CD4-positive, alpha-beta T cell (primary cell): Measurements from ENCODE around the gene TPBGL. TPM values are rescaled to one million over a fixed set of nuclear protein-coding genes. Genes with fewer than 3 reads are reported as not detected.

Source experiments
- ATAC-seq: fragments of 200-7000 bp; cut with Tn5 transposase; one replicate; pipeline ENCODE4 v1.10.0; 2022; ENCODE audit warnings: mild to moderate bottlenecking; ENCODE audit not compliant: poor library complexity
- CTCF ChIA-PET: fragments of 350-600 bp; sonication (Branson Sonifier 250); formaldehyde crosslinking; loops from one replicate; lab custom pipeline; 2021; ENCODE audit warnings: antibody characterized with exemption, inconsistent platforms; lab: Charles Lee
- POLR2A ChIA-PET: fragments of 350-600 bp; sonication (Branson Sonifier 250); formaldehyde crosslinking; loops from one replicate; lab custom pipeline; 2021; ENCODE audit warnings: antibody characterized with exemption, inconsistent platforms; lab: Charles Lee
- DNase-seq, 14 experiments: peaks; one replicate each; pipeline ENCODE4 v3.0.0-alpha.2; 2013 to 2020; ENCODE audit warnings: mixed read lengths in 2 of 14
- H3K27ac ChIP-seq, 2 donors: one replicate each; pipeline versions ENCODE4 v1.5.1 to v1.7.0; 2013; ENCODE audit warnings: low read length in 2 of 2, low read depth in 1 of 2, mild to moderate bottlenecking in 1 of 2
- H3K27me3 ChIP-seq, 2 experiments: 1 replicate in 1 of 2; 2 replicates in 1 of 2; pipeline versions ENCODE4 v1.6.1 to v1.7.0; 2013; ENCODE audit warnings: low read length in 2 of 2, control low read depth in 1 of 2, mild to moderate bottlenecking in 1 of 2, moderate library complexity in 1 of 2; ENCODE audit not compliant: insufficient read depth in 2 of 2, control insufficient read depth in 1 of 2
- H3K36me3 ChIP-seq: one replicate; pipeline ENCODE4 v1.6.1; 2013; ENCODE audit warnings: low read length, control low read depth; ENCODE audit not compliant: insufficient read depth
- H3K4me1 ChIP-seq: one replicate; pipeline ENCODE4 v1.6.1; 2013; ENCODE audit warnings: low read length, control low read depth; ENCODE audit not compliant: insufficient read depth
- H3K4me3 ChIP-seq: one replicate; pipeline ENCODE4 v1.5.1; 2013; ENCODE audit warnings: mild to moderate bottlenecking, low read length, moderate library complexity
- H3K9me3 ChIP-seq, 2 experiments: 1 replicate in 1 of 2; 2 replicates in 1 of 2; pipeline versions ENCODE4 v1.6.1 to v1.7.0; 2013; ENCODE audit warnings: low read length in 2 of 2, mild to moderate bottlenecking in 2 of 2, control low read depth in 1 of 2, moderate library complexity in 1 of 2; ENCODE audit not compliant: control insufficient read depth in 1 of 2, insufficient read depth in 1 of 2
- H3K27ac Mint-ChIP-seq: one replicate; pipeline ENCODE4 v1.8.0; 2020; ENCODE audit warnings: mixed read lengths
- H3K27me3 Mint-ChIP-seq: one replicate; pipeline ENCODE4 v1.8.0; 2021; ENCODE audit warnings: mixed read lengths
- H3K36me3 Mint-ChIP-seq: one replicate; pipeline ENCODE4 v1.8.0; 2021; ENCODE audit warnings: low read depth, mixed read lengths
- H3K4me1 Mint-ChIP-seq: one replicate; pipeline ENCODE4 v1.8.0; 2021; ENCODE audit warnings: low read depth, mixed read lengths
- H3K4me3 Mint-ChIP-seq: one replicate; pipeline ENCODE4 v1.8.0; 2020; ENCODE audit warnings: mild to moderate bottlenecking, mixed read lengths
- H3K9me3 Mint-ChIP-seq: one replicate; pipeline ENCODE4 v1.8.0; 2020; ENCODE audit warnings: mixed read lengths
- CTCF ChIP-seq: fragments of 200-600 bp; IDR thresholded peaks from one replicate; pipeline ENCODE4 v1.8.0; 2022; ENCODE audit warnings: antibody characterized with exemption, mild to moderate bottlenecking
- intact Hi-C, 2 experiments: fragments of 100-400 bp; cut with DNase I in 1 of 2; cut with micrococcal nuclease in 1 of 2; formaldehyde crosslinking; loops; one replicate each; pipeline versions ENCODE4 v1.15.1 to v1.9.0; 2023 to 2025; cut with DNase I, micrococcal nuclease
- total RNA-seq, 174 experiments: library from RNA in 2 of 174; stranded (reverse) in 2 of 174; gene quantifications; one replicate each; pipeline ENCODE4 v1.2.3 and lab custom pipeline; 2021 to 2026

TPBGL gene
- total RNA-seq, 2 experiments from 2014 or later, result 0.78 to 0.80 TPM

GRCh38 chr11:75248924-75249256 is 8.3 kb downstream of the TPBGL start:
- Histone ChIP-seq H3K27ac (no peak overlapping the region), H3K27me3 (no peaks in the 10 kb centered on the region), H3K4me3 (no peak overlapping the region), H3K36me3 (no peaks in the 10 kb centered on the region), H3K4me1 (peaks cover 7% of the 10 kb centered on the region), H3K9me3 (no peaks in the 10 kb centered on the region)
- intact Hi-C loops, result loop anchor here (1.0 to 2.0 kb wide), 4 partner anchors 109 to 320 kb away; no protein-coding TSS in a partner anchor
- ATAC-seq (no peak), DNase-seq (no peak)
- Mint-ChIP-seq H3K27ac (no peak overlapping the region), H3K9me3 (no peaks in the 10 kb centered on the region), H3K27me3 (peaks cover 13% of the 10 kb centered on the region), H3K4me3 (no peak overlapping the region), H3K36me3 (no peaks in the 10 kb centered on the region), H3K4me1 (no peaks in the 10 kb centered on the region)
- peak; percentile 42 for TF ChIP-seq CTCF
- ChIA-PET POLR2A (interaction anchor here (1.0 to 1.5 kb wide), 5 partner anchors 9 to 108 kb away, joined by 6 to 16 read pairs (median 9); no protein-coding TSS in a partner anchor), CTCF (interaction anchor here (0.6 to 2.9 kb wide), 30 partner anchors 9 to 847 kb away, joined by 3 to 156 read pairs (median 4); partner anchors contain the start of gene NEU3)

- Mint-ChIP-seq H3K27ac (no peak overlapping the region), H3K9me3 (no peaks in the 10 kb centered on the region), H3K4me3 (no peak overlapping the region), H3K27me3 (peaks cover 9% of the 10 kb centered on the region), H3K36me3 (no peaks in the 10 kb centered on the region), H3K4me1 (no peaks in the 10 kb centered on the region)
- no peak overlapping the region for H3K27ac ChIP-seq
- ATAC-seq, result no peak
- peaks cover 7% of the 10 kb centered on the region for H3K4me1 ChIP-seq
- POLR2A ChIA-PET, result interaction anchor here (0.6 kb wide), 1 partner anchor 8 kb away, joined by 3 read pairs; no protein-coding TSS in a partner anchor
- H3K9me3 ChIP-seq, result no peaks in the 10 kb centered on the region
- no peaks in the 10 kb centered on the region for H3K36me3 ChIP-seq
- H3K4me3 ChIP-seq, result no peak overlapping the region
- DNase-seq, result peak in 1 of 14 experiments; percentile 10
- intact Hi-C loops, result loop anchor here in 1 of 2 experiments (2.0 kb wide), 1 partner anchor 321 kb away; no protein-coding TSS in a partner anchor
- TF ChIP-seq CTCF, result no peak
- no peaks in the 10 kb centered on the region for H3K27me3 ChIP-seq
- CTCF ChIA-PET, result interaction anchor here (0.6 to 2.9 kb wide), 4 partner anchors 8 to 276 kb away, joined by 3 to 156 read pairs (median 9); no protein-coding TSS in a partner anchor
Measured at GRCh38 chr11:75249704-75250103, 9.1 kb downstream of the TPBGL start.

GRCh38 chr11:75254326-75254725 is 13.8 kb downstream of the TPBGL start:
- no peak for TF ChIP-seq CTCF
- no peak overlapping the region for H3K27ac Mint-ChIP-seq
- H3K36me3 Mint-ChIP-seq, result no peaks in the 10 kb centered on the region
- Histone ChIP-seq H3K4me3 (no peak overlapping the region), H3K36me3 (no peaks in the 10 kb centered on the region), H3K4me1 (no peaks in the 10 kb centered on the region), H3K9me3 (no peaks in the 10 kb centered on the region), H3K27ac (no peak overlapping the region), H3K27me3 (no peaks in the 10 kb centered on the region)
- peaks cover 3% of the 10 kb centered on the region for H3K27me3 Mint-ChIP-seq
- no peaks in the 10 kb centered on the region for H3K9me3 Mint-ChIP-seq
- DNase-seq (no peak), ATAC-seq (no peak)
- peaks cover 9% of the 10 kb centered on the region for H3K4me1 Mint-ChIP-seq
- H3K4me3 Mint-ChIP-seq, result no peak overlapping the region
- ChIA-PET POLR2A (interaction anchor here (2.0 kb wide), 1 partner anchor 21 kb away, joined by 5 read pairs; no protein-coding TSS in a partner anchor), CTCF (interaction anchor here (1.6 kb wide), 1 partner anchor 13 kb away, joined by 5 read pairs; no protein-coding TSS in a partner anchor)
- intact Hi-C loops, result no loop called here
